ENCODE measurements around the gene FAM53B.

DNA sequence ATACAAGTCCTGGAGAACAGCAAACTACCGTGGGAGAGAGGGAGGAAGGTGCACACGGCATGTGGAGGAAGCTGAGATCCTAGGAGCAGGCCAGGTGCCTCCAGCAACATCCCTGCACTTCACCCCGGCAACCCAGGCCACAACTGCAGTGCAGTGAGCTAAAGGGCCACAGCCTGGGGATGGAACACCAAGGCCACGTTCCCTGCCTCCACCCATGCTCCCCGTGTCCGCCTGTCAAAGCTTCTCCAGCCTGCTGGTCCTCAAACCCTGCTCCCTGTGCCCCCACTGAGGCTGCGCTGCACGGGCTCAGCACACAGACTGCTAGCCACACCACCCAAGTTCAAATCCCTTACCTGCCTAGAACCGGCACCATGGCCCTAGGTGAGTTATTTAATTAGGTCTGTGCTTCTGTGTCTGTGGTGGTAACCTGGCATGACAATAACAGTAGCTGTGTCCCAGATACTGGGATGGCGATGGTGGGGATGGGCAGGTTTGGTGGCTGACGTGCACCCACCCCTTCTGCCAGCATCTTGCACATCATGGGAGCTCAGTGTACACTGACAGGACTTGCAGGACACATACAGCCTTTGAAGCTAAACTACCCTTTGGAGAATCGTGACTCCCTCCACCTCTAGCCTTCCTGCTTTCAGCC lies 85.5 kb downstream of the FAM53B start:
- TF ChIP-seq, protein P1, sequence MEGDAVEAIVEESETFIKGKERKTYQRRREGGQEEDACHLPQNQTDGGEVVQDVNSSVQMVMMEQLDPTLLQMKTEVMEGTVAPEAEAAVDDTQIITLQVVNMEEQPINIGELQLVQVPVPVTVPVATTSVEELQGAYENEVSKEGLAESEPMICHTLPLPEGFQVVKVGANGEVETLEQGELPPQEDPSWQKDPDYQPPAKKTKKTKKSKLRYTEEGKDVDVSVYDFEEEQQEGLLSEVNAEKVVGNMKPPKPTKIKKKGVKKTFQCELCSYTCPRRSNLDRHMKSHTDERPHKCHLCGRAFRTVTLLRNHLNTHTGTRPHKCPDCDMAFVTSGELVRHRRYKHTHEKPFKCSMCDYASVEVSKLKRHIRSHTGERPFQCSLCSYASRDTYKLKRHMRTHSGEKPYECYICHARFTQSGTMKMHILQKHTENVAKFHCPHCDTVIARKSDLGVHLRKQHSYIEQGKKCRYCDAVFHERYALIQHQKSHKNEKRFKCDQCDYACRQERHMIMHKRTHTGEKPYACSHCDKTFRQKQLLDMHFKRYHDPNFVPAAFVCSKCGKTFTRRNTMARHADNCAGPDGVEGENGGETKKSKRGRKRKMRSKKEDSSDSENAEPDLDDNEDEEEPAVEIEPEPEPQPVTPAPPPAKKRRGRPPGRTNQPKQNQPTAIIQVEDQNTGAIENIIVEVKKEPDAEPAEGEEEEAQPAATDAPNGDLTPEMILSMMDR (conservative IDR thresholded peaks at IDR 0.05) = no peak
- no peak for TF ChIP-seq EZH2 (IDR thresholded peaks at IDR 0.05; ENCODE audit: low read depth)
